SU-DHL-6 (cell line): ENCODE data around the gene CEP19.
"Not testable (repeated sequence)": the region's sequence is repeated elsewhere in the genome, so short reads cannot be mapped to it uniquely, and the experiment has no call there.

Source experiments
- EZH2phosphoT487 ChIP-seq: fragments of 200-600 bp; sonication (generic), shearing (Covaris generic); conservative IDR thresholded peaks from 2 replicates; pipeline ENCODE4 v1.6.1; 2018; ENCODE audit warnings: mild to moderate bottlenecking, antibody characterized with exemption, low read length, moderate library complexity, mixed read lengths
- TF ChIP-seq, protein P1 (sequence below): fragments of 200-600 bp; sonication (generic); IDR thresholded peaks from one replicate; pipeline ENCODE4 v1.5.1; 2017; ENCODE audit warnings: antibody characterized with exemption, mild to moderate bottlenecking, low read length, moderate library complexity; ENCODE audit not compliant: insufficient read depth, poor library complexity, severe bottlenecking

DNA sequence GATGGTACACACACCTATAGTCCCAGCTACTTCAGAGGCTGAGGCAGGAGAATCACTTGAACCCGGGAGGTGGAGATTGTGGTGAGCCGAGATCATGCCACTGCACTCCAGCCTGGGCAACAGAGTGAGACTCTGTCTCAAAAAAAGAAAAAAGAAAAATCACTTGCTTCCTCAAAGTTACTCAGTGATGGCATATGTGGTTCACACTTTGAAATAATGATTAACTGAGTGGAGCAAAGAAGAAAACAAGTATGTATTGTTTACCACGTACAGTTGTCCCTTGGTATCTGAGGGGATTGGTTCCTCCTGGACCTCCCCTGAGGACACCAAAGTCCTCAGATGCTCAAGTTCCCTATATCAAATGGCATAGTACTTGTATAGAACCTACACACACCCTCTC is 5.1 kb upstream of the CEP19 start:
- TF ChIP-seq, protein P1, sequence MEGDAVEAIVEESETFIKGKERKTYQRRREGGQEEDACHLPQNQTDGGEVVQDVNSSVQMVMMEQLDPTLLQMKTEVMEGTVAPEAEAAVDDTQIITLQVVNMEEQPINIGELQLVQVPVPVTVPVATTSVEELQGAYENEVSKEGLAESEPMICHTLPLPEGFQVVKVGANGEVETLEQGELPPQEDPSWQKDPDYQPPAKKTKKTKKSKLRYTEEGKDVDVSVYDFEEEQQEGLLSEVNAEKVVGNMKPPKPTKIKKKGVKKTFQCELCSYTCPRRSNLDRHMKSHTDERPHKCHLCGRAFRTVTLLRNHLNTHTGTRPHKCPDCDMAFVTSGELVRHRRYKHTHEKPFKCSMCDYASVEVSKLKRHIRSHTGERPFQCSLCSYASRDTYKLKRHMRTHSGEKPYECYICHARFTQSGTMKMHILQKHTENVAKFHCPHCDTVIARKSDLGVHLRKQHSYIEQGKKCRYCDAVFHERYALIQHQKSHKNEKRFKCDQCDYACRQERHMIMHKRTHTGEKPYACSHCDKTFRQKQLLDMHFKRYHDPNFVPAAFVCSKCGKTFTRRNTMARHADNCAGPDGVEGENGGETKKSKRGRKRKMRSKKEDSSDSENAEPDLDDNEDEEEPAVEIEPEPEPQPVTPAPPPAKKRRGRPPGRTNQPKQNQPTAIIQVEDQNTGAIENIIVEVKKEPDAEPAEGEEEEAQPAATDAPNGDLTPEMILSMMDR, result not testable (repeated sequence)
- TF ChIP-seq EZH2phosphoT487, result not testable (repeated sequence)
